Metanephros (tissue), 1 donor: ENCODE data around the gene PCSK1N. TPM values are rescaled to one million over a fixed set of nuclear protein-coding genes. Genes with fewer than 3 reads are reported as not detected.

Experiments
- total RNA-seq: library from RNA; depleted of rRNA; stranded (reverse); fragments of >200 nt; gene quantifications from one replicate; pipeline ENCODE4 v1.2.3, GENCODE V29; 2014

Gene PCSK1N, protein sequence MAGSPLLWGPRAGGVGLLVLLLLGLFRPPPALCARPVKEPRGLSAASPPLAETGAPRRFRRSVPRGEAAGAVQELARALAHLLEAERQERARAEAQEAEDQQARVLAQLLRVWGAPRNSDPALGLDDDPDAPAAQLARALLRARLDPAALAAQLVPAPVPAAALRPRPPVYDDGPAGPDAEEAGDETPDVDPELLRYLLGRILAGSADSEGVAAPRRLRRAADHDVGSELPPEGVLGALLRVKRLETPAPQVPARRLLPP
- total RNA-seq, result 38.5 TPM

DNA sequence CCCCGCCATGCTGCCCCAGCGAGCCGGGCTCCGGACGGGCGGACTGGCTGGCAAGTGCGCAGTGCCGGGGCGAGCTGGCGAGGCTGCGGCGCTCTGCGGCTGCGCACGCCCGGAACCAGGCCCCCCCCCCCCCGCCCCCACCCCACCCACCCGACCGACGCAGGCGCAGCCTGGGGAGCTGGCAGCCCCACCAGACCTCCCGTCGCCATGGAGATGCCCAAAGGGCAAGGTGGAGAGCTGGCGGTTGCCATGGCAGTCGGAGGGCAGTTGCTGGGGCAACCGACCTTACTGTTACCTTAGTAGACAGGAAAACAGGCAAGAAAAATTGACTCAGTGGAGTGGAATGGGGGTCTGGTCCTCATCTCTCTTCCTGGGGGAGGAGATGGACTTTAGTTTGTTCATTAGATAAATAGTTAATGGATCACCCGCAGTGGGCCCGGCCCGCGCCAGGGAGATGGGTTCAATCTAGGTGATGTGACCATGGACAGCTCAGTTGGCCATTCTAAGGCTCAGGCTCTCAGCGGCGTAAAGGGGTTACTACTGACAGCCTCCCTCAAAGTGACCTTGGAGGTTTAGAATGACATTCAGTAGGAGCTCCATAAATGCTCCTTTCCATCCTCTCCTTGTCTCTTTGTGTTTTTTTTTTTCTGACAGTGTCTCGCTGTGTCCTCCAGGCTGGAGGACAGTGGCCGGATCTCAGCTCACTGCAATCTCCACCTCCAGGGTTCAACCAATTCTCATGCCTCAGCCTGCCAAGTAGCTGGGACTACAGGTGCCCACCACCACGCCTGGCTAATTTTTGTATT is at the start of gene PCSK1N:
Gene PCSK1N, minus strand, starts transcription at position 87 of the 806 bp plus-strand sequence. Its CDS starts 78 bp downstream, at position 9.

DNA sequence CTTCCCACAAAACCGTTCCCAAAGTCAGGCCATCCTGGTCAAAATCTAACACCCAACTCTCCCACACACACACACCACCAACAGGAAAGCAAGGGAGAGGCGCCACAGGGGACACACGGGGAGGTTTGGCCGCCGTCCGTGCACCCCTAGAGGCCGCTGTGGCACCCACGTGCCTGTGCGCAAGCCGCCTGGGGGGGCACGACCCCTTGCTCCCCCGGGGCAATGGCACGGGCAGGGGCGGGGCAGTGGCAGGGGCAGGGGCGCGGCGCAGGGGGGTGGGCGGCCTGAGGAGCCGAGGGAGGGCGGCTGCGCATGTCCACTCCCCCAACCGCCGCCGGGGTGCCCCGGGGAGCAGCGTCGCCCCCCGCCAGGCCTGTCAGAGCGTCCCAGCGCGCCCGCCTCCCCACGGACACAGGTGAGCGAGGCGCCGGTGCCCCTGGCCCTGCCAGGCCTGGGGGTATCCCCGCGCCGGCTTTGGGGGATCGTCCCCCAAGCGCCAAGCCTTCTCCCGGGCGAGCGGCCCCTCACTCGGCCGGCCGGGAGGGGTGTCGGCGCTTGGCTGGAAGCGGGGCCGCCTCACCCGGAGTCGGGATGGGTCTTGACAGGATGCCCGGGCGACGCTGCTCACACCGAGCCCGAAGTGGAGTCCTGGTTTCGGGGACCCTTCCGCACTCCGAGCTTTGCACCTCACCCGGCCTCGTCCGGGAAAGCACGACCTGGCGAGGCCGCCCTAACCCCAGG is 9.1 kb downstream of the PCSK1N start, which contains the start of gene ERAS:
Gene ERAS, plus strand, starts transcription at position 379 of the 741 bp plus-strand sequence. CDS start 2,611 bp downstream, outside the sequence.

DNA sequence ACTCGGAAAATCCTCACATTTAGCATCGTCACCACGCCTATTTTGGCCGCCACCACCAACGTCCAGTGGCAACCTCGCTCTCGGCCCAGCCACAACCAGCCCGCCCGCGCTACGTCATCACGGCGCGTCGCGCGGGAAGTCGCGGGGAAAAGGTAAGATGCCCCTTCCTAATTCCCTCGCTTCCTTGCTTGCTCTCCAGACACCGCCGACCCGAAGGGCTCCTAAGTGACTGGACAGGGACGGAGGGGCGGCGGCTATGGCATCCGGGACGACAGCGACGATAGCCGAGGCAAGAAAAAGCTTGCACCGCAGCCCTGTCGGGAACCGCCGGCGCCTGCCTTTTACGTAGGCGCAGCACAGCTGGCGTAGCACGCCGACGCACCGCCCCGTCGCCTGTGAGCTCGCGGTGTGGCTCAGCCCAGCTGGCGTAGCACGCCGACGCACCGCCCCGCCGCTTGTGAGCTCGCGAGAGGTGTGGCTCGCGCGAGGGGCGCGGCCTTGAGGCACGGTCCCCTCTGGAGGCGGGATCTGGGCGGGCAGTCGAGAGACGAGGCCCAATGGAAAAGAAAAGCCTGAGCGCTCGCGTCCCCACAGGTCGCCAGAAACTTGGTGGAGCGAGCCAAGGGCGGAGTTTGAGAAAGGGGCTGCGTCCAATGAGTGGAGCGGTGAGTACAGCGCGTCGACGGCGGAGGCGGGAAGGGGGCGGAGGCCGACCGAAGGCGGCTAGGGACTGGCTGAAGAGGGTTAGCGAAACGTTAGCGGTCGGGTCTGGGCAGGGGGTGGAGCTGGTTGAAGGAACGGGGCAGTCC is 33.9 kb downstream of the PCSK1N start, which contains the start of gene HDAC6:
Gene HDAC6, plus strand, starts transcription at position 788 of the 809 bp plus-strand sequence. CDS start 626 bp downstream, outside the sequence.

DNA sequence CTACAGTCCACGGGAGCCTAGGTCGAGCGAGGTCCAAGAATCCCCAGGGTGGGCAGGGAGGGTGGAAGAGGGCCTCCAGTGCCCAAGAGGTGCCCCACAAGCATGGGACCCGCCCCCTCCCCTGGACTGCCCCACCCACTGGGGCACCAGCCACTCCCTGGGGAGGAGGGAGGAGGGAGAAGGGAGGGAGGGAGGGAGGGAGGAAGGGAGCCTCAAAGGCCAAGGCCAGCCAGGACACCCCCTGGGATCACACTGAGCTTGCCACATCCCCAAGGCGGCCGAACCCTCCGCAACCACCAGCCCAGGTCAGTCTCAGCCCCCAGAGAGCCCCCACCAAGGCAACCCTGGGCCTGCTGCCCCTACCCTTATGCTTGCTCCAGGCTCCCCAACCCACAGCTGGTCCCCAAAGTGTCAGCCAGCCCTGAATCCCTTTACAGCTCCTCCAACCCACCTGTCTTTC is 49.0 kb downstream of the PCSK1N start, which contains the start of gene GATA1:
Gene GATA1, plus strand, starts transcription at position 250 of the 460 bp plus-strand sequence. CDS start 4,520 bp downstream, outside the sequence.

Other genes with a start within 250 kb of the PCSK1N start
- 115 TPM for gene WDR13, start 238.1 kb downstream of the PCSK1N start, total RNA-seq
- gene WAS, start 151.8 kb downstream of the PCSK1N start, total RNA-seq, result 6.4 TPM
- 3.7 TPM for gene SUV39H1, start 138.9 kb downstream of the PCSK1N start, total RNA-seq
- gene GLOD5, start 73.9 kb downstream of the PCSK1N start, total RNA-seq, result 0.76 TPM
- gene GATA1, start 49.0 kb downstream of the PCSK1N start, total RNA-seq, result 0.58 TPM
- gene HDAC6, start 33.5 kb downstream of the PCSK1N start, total RNA-seq, result 91.3 TPM
- gene ERAS, start 9.1 kb downstream of the PCSK1N start, total RNA-seq, result not detected
- gene TIMM17B, start 62.2 kb upstream of the PCSK1N start, total RNA-seq, result 33.0 TPM
- 36.7 TPM for gene PQBP1, start 62.3 kb upstream of the PCSK1N start, total RNA-seq
- gene SLC35A2, start 76.0 kb upstream of the PCSK1N start, total RNA-seq, result 22.4 TPM
- 9.3 TPM for gene PIM2, start 83.4 kb upstream of the PCSK1N start, total RNA-seq
- gene OTUD5, start 122.0 kb upstream of the PCSK1N start, total RNA-seq, result 34.3 TPM
- 2.7 TPM for gene KCND1, start 136.2 kb upstream of the PCSK1N start, total RNA-seq
- gene GRIPAP1, start 166.7 kb upstream of the PCSK1N start, total RNA-seq, result 28.4 TPM
- gene TFE3, start 207.7 kb upstream of the PCSK1N start, total RNA-seq, result 27.9 TPM
- 6.4 TPM for gene CCDC120, start 223.4 kb upstream of the PCSK1N start, total RNA-seq
- gene PRAF2, start 238.4 kb upstream of the PCSK1N start, total RNA-seq, result 8.1 TPM
- 44.8 TPM for gene WDR45, start 244.3 kb upstream of the PCSK1N start, total RNA-seq